Cardiac fibroblast (primary cell): Measurements from ENCODE around the gene B3GAT1.

Source experiments
- DNase-seq, 2 donors: peaks; one replicate each; pipeline versions ENCODE4 v3.0.0 to v3.0.0-alpha.2; 2010; ENCODE audit warnings: low read depth in 2 of 2
- H3K4me3 ChIP-seq, 2 donors: replicated peaks in 1 of 2; 1 replicate in 1 of 2; 2 replicates in 1 of 2; pipeline ENCODE4 v1.5.1; 2011; ENCODE audit warnings: low read depth in 2 of 2, low read length in 2 of 2, mild to moderate bottlenecking in 2 of 2, moderate library complexity in 1 of 2
- TF ChIP-seq, protein P1 (sequence below): IDR thresholded peaks from one replicate; pipeline ENCODE4 v1.5.1; 2011; ENCODE audit warnings: low read depth, mild to moderate bottlenecking, low read length, inconsistent platforms

Gene B3GAT1

DNA sequence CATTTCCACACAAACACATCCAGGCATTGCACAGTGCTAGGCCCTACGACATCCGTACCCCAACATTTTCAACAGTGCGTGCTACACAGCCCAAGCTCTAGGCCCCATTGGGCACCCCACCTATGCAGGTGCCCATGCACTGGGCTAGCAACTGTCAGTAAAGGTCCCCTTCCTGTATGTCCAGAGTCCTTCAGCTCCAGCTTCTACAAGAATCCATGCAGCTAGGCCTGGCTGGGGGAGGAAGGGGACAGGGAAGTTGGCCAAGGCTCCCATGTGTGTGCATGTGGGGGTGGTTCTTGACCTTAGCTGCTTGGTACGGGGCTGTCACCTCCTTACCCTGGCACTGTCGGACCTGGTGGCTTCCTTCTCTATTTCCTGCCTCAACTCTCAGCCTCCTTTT lies 1.3 kb downstream of the B3GAT1 start:
- DNase-seq = no peak
- H3K4me3 ChIP-seq = no peak overlapping the region
- TF ChIP-seq, protein P1, sequence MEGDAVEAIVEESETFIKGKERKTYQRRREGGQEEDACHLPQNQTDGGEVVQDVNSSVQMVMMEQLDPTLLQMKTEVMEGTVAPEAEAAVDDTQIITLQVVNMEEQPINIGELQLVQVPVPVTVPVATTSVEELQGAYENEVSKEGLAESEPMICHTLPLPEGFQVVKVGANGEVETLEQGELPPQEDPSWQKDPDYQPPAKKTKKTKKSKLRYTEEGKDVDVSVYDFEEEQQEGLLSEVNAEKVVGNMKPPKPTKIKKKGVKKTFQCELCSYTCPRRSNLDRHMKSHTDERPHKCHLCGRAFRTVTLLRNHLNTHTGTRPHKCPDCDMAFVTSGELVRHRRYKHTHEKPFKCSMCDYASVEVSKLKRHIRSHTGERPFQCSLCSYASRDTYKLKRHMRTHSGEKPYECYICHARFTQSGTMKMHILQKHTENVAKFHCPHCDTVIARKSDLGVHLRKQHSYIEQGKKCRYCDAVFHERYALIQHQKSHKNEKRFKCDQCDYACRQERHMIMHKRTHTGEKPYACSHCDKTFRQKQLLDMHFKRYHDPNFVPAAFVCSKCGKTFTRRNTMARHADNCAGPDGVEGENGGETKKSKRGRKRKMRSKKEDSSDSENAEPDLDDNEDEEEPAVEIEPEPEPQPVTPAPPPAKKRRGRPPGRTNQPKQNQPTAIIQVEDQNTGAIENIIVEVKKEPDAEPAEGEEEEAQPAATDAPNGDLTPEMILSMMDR = no peak

DNA sequence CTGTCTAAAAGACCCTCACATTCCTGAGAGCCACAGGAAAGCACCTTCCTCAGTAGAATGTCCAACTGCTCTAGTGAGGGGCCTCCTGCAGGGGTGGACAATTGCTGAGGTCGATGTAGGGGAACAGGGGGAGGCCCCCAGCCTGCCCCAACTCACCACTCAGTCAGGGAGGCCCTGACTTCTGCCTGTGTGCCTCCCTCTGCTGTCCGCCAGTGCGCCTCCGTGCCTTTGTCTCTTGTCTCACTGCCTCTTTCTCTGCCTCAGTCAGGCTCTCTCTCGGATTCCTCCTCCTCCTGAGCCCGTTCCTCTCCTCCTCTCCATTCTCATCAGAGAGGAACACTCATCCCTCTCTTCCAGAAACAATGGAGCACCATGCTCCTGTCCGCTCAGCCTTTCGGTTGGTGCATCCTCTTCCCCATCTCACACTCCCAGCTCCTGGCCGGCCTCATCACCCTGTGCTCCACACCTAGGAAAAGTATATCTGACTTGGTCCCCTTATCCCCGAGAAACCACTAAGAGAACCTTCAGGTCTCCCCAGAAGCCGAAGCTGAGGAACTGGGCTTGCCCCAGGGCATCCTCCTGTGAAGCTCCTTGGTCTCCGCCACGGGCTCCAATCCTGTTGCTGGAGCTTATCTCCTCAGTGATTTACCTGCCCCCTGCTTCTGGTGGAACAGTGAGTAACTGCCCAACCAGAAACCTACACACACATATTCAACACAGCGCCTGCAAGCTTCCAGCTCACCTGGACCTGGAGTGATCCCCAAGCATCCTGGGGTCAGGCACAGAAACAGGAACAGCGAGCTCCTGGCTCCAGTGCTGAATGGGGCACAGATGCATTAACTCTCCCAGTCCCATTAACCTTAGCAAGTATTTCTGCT lies 2.3 kb downstream of the B3GAT1 start:
- no peak overlapping the region for H3K4me3 ChIP-seq
- TF ChIP-seq, protein P1 = no peak

DNA sequence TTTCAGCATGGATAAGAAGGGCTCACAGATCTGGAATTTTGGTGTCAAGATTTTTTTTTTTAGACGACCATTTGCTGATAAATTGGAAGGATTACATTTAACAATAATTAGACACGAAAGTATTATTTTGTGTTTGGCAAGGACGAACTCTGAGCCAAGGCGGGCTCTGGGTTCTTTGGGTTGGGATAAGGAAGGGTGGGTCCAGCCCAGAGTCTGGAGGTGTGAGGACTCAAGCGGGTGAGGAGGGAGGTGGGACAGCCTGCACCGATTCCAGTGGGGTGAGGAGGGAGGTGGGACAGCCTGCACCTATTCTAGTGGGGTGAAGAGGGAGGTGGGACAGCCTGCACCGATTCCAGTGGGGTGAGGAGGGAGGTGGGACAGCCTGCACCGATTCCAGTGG lies 4.1 kb downstream of the B3GAT1 start:
- TF ChIP-seq, protein P1 = no peak
- no peak overlapping the region for H3K4me3 ChIP-seq
- no peak for DNase-seq

More for the DNA sequence above, 2.3 kb downstream of the B3GAT1 start:
- no peak for DNase-seq

DNA sequence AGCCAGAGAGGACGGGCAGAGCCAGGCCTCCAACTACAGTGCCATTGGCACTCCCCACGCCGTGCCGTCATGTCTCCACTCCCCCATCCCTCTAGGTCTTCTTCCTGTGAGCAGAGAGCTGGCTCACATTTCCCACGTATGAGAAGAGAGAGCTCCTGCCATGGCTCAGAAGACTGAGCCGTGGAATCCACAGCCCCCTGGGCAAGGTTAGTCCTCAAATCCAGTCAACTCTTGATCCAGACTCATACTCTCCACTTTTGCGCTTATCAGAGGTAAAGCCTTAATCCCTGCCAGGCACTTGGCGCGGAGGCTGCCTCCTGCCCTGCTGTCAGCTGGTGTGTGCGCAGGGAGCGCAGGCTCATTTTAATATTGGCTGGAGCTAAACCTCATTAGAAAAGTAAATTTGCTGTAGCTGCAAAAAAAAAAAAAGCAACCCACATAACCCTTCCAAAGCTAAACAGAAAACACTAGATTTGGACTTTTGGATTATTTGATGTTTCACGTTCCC lies 4.7 kb downstream of the B3GAT1 start:
- DNase-seq = no peak
- TF ChIP-seq, protein P1 = no peak

DNA sequence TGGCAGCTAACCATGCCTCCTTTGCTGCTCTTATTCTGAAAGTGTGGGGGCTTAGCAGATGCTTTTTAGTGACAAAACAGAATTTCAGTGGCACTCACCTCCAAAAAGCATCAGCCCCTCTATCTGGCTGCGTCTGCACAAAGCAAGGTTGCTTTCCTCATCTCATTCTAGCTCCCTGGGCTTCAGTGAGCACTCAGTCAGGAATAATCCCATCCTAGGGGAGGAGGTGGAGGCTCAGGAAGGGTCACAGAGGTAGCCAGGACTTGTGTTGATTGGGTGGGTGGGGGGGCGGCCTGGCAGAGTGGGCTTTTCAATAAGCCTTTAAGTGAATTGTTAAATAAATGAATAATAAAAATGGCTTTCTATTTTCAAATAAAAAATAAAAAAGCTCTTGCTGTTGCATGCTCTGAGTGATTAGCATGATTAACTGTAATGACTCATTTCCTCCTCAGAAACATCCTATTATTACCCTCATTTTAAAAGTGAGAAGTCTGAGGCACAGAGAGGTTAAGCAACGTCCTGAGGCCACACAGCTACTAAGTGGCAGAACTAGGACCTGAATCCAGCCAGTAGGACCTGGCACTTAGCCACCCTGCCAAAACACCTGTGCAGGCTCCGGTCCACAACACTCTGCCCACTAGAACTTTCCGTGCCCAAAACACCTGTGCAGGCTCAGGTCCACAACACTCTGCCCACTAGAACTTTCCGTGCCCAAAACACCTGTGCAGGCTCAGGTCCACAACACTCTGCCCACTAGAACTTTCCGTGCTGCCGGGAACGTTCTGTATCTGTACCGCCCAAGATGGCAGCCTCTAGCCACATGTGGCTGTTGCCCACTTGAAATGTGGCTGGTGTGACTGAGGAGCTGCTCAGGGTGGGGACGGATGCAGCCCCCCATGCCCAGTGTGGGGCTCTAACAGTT lies 5.5 kb downstream of the B3GAT1 start:
- no peak overlapping the region for H3K4me3 ChIP-seq
- no peak for DNase-seq
- TF ChIP-seq, protein P1 = no peak

More for the DNA sequence above, 4.7 kb downstream of the B3GAT1 start:
- no peak overlapping the region for H3K4me3 ChIP-seq

DNA sequence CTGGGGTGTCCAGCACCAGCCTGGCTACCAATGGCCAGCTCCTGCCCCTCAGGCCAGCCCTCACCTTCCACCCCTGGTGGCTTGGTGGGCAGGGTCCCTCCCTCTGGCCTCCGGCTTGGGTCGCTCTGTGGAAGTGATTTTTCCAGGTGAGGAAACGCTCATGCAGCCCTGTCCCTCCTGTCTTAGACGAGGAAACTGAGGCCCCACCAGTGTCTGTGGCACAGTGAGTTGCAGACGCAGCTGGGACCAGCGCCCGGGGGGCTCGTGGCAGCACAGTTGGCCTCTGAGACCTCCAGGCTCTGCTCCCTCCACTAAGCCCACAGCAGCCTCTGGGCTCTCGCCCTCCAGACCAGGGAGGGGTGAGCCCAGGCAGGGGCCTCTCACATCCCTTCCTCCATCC lies 6.2 kb downstream of the B3GAT1 start:
- no peak overlapping the region for H3K4me3 ChIP-seq
- DNase-seq = no peak
- TF ChIP-seq, protein P1 = no peak
